Mesodermal cell (in vitro differentiated cells): ENCODE data around the gene SCAMP1.

Source experiments
- H3K27ac ChIP-seq: 2 replicates; pipeline ENCODE4 v1.7.0; 2013; ENCODE audit warnings: mild to moderate bottlenecking, low read depth, low read length, moderate library complexity; ENCODE audit not compliant: severe bottlenecking
- H3K36me3 ChIP-seq: 2 replicates; pipeline ENCODE4 v1.7.1; 2013; ENCODE audit warnings: mild to moderate bottlenecking, low read length, moderate library complexity; ENCODE audit not compliant: control insufficient read depth, insufficient read depth
- H3K4me1 ChIP-seq: one replicate; pipeline ENCODE4 v1.7.1; 2013; ENCODE audit warnings: mild to moderate bottlenecking, low read length; ENCODE audit not compliant: insufficient read depth, control insufficient read depth, poor library complexity, severe bottlenecking
- H3K4me3 ChIP-seq: 2 replicates; pipeline ENCODE4 v1.7.0; 2013; ENCODE audit warnings: low read length, control low read depth, mild to moderate bottlenecking; ENCODE audit not compliant: insufficient read depth, poor library complexity, severe bottlenecking; ENCODE audit errors: extremely low read depth
- H3K9me3 ChIP-seq: 2 replicates; pipeline ENCODE4 v1.7.1; 2013; ENCODE audit warnings: mild to moderate bottlenecking, low read length, moderate library complexity; ENCODE audit not compliant: control insufficient read depth
- WGBS, 2 experiments: methylation state at CpG; one replicate each; pipeline ENCODE4 v1.1.5; 2013; ENCODE audit warnings: missing lambda C conversion rate in 2 of 2; ENCODE audit not compliant: insufficient coverage in 2 of 2; 5-methylcytosine and 5-hydroxymethylcytosine counted together

The SCAMP1 gene

DNA sequence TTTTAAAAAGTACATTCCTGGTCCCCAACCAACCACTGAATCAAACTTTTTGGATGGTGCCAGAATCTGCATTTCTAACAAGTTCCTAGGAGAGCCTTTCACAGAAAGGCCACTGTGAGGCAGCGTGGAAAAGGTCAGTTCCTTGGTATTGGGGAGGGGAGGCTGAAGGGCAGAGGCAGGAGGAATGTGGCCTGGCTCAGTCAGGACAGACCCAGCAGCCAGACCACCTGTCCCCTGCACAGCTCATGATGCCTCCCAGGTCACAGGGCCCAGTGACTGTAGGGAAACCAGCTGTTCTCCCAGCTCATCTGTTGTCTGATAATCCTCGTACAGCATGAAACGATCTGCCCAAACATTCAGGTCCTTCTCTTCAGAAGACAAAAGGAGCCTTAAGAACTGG is 155.3 kb downstream of the SCAMP1 start:
- Histone ChIP-seq H3K36me3 (peaks cover 20% of the 10 kb centered on the region), H3K4me1 (peaks cover 29% of the 10 kb centered on the region), H3K9me3 (no peaks in the 10 kb centered on the region), H3K27ac (no peak overlapping the region), H3K4me3 (no peak overlapping the region)
- WGBS, 2 experiments, result 94% methylated on average over 3 of the region's 3 CpGs; no CpG with 5 or more reads in 1 of the 2 experiments

DNA sequence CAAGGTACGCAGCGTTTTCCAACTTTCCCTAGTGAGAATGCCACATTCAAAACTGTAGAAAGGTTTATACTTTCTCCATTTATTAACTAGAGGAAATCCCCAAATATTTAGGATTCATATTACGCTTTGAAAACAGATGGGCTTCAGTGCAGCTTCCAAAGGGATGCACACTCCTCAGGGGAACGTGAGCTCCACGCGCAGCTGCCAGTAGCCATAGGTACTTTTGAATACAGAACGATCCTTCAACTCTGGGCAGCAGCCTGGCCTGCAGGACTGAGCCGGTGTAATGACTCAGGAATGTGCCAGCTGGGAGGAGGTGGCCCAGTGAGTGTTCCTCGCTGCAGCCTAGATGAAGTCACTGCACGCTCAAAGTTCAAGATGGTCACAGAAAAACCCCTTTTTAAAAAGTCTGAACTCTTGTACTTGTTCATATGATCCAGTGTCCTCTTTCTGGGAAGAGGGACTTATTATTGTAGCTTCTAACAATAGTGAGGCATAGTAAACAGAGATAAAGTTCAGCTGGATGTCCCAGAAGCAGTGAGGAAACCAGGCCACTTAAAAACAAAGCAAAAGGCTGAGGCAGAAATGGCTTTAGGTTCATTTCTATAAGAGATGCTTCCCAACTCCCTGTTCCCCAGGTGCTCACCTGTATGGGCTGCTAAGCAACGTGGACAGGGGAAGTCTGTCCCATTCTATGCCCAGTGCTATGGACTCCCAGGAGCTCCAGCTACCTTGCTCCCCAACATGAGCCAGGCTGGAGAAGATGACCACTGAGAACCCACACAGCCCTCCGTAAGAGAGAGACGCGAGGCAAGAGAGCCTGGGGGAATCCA is 158.2 kb downstream of the SCAMP1 start:
- peaks cover 17% of the 10 kb centered on the region for H3K36me3 ChIP-seq
- H3K4me3 ChIP-seq, result no peak overlapping the region
- no peaks in the 10 kb centered on the region for H3K9me3 ChIP-seq
- peak overlapping the region; percentile 65 for H3K27ac ChIP-seq
- WGBS, 2 experiments, result 60 to 67% methylated on average over 11 of the region's 14 CpGs
- peaks cover 19% of the 10 kb centered on the region for H3K4me1 ChIP-seq

DNA sequence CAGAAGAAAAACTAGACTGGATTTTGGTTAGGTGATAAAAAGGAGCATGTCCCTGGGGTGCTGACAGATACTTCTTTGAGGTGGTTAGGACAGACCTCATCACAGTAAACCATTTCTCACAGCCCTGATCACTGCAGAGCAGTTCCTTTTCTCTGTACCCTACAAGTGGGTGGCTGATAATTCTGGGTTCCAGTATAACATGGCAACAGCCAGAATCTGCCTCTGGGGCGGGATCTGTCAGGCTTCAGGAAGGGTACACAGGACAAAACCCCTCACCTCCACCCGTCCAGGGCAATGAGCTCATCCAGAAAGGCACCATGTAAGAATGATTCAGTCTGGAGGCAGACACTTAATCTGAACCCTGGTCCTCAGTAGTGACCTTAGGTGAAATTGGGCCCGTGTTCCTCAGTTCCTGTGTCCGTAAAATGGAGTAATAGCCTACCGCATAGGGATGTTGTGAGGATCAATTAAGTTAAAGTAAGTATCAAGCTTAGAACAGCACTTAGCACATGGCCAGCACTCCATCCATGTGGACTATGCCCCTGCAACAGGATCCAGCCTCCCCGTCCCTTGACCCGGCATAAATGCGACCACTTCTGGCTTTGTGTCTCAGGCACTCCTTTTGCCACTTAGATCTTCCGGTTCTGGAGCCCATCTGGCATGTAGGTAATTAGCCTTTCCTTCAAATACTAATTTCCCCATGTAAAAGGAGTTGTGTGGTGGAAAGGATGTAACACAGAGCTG is 159.0 kb downstream of the SCAMP1 start:
- 97 to 100% methylated on average over 3 to 6 of the region's 9 CpGs for WGBS, 2 experiments
- no peak overlapping the region for H3K4me3 ChIP-seq
- peaks cover 9% of the 10 kb centered on the region for H3K36me3 ChIP-seq
- H3K4me1 ChIP-seq, result peaks cover 19% of the 10 kb centered on the region
- peak overlapping the region; percentile 65 for H3K27ac ChIP-seq
- no peaks in the 10 kb centered on the region for H3K9me3 ChIP-seq

- Histone ChIP-seq H3K27ac (no peak overlapping the region), H3K36me3 (peaks cover 2% of the 10 kb centered on the region), H3K4me1 (peaks cover 29% of the 10 kb centered on the region), H3K9me3 (no peaks in the 10 kb centered on the region), H3K4me3 (no peak overlapping the region)
- WGBS, 2 experiments, result 100% methylated on average over 1 of the region's 2 CpGs; no CpG with 5 or more reads in 1 of the 2 experiments
Measured at GRCh38 chr5:78521455-78521854, 161.0 kb downstream of the SCAMP1 start.

GRCh38 chr5:78522476-78523260 is 162.3 kb downstream of the SCAMP1 start:
- no peak overlapping the region for H3K27ac ChIP-seq
- H3K4me1 ChIP-seq, result peaks cover 34% of the 10 kb centered on the region
- no peaks in the 10 kb centered on the region for H3K36me3 ChIP-seq
- H3K9me3 ChIP-seq, result no peaks in the 10 kb centered on the region
- H3K4me3 ChIP-seq, result no peak overlapping the region
- 87% methylated on average over 6 to 7 of the region's 9 CpGs for WGBS, 2 experiments

- WGBS, 2 experiments, result 94 to 97% methylated on average over 12 of the region's 15 CpGs
- H3K4me3 ChIP-seq, result no peak overlapping the region
- H3K27ac ChIP-seq, result peak overlapping the region; percentile 48
- H3K36me3 ChIP-seq, result no peaks in the 10 kb centered on the region
- H3K4me1 ChIP-seq, result peaks cover 33% of the 10 kb centered on the region
- no peaks in the 10 kb centered on the region for H3K9me3 ChIP-seq
Measured at GRCh38 chr5:78523314-78524193, 163.1 kb downstream of the SCAMP1 start.

DNA sequence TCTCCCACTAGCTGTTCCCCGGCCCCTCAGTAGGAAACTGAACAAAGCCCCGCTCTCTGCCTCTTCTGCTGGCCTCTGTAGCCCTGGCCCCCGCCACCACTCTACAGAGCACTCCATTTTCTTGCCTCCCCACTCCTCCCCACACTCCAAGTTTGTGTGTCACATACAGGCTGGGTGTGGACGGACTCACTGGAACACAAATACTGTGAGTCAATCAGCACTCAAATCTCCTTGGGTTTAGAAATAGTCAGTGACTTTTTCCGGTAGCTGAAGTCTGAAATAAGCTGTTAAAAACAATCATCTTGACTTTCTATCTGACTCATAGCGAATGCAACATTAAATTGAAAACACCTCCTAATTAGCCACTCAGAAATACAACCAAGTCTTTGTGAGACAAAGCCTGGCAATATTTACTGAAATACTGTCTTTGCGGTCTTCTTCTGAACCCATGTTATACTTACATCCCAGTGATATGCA is 165.7 kb downstream of the SCAMP1 start:
- Histone ChIP-seq H3K36me3 (peaks cover under 1% of the 10 kb centered on the region), H3K4me3 (no peak overlapping the region), H3K4me1 (peaks cover 23% of the 10 kb centered on the region), H3K27ac (peak overlapping the region; percentile 86), H3K9me3 (no peaks in the 10 kb centered on the region)
- WGBS, 2 experiments, result 94 to 95% methylated on average over 6 of the region's 7 CpGs

DNA sequence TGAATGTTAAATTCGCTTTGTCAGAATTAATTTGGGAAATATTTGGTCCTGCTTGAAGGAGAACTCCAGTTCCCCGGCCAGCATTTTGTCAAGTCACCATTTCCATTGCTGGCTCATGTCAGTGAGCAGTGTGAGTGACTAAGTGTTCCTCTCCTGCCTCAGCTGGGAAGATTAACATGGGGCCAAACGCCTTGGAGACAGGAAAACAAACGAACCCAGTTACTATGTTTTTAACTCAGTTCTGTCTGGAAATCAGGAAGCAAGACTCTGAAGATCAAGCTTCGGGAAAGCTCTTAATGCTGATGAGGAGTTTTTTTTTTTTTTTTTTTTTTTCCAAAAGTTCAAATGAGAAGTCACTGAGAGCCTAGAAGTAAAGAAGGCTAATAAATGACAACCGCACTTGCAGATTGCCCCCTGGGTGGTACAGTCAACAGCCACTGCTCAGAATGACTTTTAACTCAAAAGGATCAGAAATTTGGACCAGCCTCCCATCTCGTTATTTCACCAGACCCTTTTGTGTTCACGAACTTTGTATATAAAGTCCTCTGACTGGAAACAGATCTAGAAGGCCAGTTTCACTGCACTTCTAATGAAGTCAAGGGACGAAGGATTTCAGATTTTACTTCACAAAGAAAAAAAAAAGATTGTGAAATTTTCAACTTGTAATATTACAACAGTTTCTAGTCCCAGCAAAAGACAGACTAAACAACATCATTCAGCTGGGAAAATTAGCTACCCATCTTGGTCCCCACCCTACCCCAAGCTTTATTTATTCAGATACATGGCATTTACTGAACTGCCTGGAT is 166.8 kb downstream of the SCAMP1 start:
- Histone ChIP-seq H3K4me3 (no peak overlapping the region), H3K9me3 (no peaks in the 10 kb centered on the region), H3K4me1 (peaks cover 23% of the 10 kb centered on the region), H3K36me3 (peaks cover 4% of the 10 kb centered on the region), H3K27ac (peak overlapping the region; percentile 86)
- 28 to 54% methylated on average over 4 to 8 of the region's 9 CpGs for WGBS, 2 experiments

DNA sequence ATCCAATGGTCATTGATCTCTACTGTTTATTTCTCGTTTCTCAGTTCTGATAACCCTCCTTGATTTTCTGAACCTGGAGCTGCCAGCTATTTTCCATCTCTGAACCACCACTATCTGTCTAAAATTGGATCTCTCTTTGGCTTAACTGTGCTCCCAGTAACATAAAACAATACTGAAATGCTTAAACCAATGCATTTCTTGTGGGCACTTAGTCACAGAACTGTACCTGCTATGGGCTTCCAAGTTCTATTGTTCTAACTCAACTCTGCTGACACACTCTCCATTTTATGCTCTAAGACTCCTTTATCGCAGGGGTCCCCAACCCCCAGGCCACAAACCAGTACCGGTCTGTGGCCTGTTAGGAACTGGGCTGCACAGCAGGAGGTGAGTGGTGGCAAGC is 167.5 kb downstream of the SCAMP1 start:
- 89 to 96% methylated on average over 2 to 3 of the region's 3 CpGs for whole genome bisulfite sequencing, 2 experiments
- H3K9me3 ChIP-seq, result no peaks in the 10 kb centered on the region
- peaks cover 4% of the 10 kb centered on the region for H3K36me3 ChIP-seq
- H3K4me1 ChIP-seq, result peaks cover 23% of the 10 kb centered on the region
- peak overlapping the region; percentile 86 for H3K27ac ChIP-seq
- H3K4me3 ChIP-seq, result no peak overlapping the region
